HepG2 (cell line): Measurements from ENCODE around the gene SLC23A3. TPM values are rescaled to one million over a fixed set of nuclear protein-coding genes. Genes with fewer than 3 reads are reported as not detected.

Experiments used
- AGO1 ChIP-seq: fragments of 200-400 bp; formaldehyde crosslinking; IDR thresholded peaks from 2 replicates; pipeline ENCODE4 v1.6.1; 2017; ENCODE audit warnings: mild to moderate bottlenecking, low read depth, low read length, moderate library complexity; ENCODE audit not compliant: poor library complexity, severe bottlenecking
- ERF ChIP-seq: IDR thresholded peaks from 2 replicates; pipeline ENCODE4 v1.6.1; 2018; ENCODE audit warnings: missing biosample characterization, missing genetic modification reagents
- ESRRA ChIP-seq: sonication (generic); formaldehyde crosslinking; IDR thresholded peaks from 2 replicates; pipeline ENCODE4 v1.5.1; 2020; ENCODE audit warnings: mild to moderate bottlenecking, low read depth, missing genetic modification reagents
- FOXJ3 ChIP-seq: sonication (generic); formaldehyde crosslinking; IDR thresholded peaks from 2 replicates; pipeline ENCODE4 v1.4.0; 2020; ENCODE audit warnings: missing genetic modification reagents, mild to moderate bottlenecking, borderline replicate concordance
- HMG20B ChIP-seq: conservative IDR thresholded peaks from 2 replicates; pipeline ENCODE4 v1.6.1; 2016; ENCODE audit warnings: missing genetic modification reagents, missing compliant biosample characterization
- KMT2B ChIP-seq: IDR thresholded peaks from 2 replicates; pipeline ENCODE4 v1.6.1; 2016; ENCODE audit warnings: missing genetic modification reagents, missing compliant biosample characterization
- RAD21 ChIP-seq: fragments of 450-650 bp; formaldehyde crosslinking; IDR thresholded peaks from 2 replicates; pipeline ENCODE4 v1.5.0; 2020; ENCODE audit warnings: mild to moderate bottlenecking
- RXRB ChIP-seq: IDR thresholded peaks from 2 replicates; pipeline ENCODE4 v1.6.1; 2016; ENCODE audit warnings: borderline replicate concordance, missing genetic modification reagents, missing compliant biosample characterization
- SP4 ChIP-seq: sonication (generic); formaldehyde crosslinking; IDR thresholded peaks from 2 replicates; pipeline ENCODE4 v1.8.1; 2023; ENCODE audit warnings: mild to moderate bottlenecking, missing genetic modification reagents
- ZMYM3 ChIP-seq: sonication (generic); formaldehyde crosslinking; IDR thresholded peaks from 2 replicates; pipeline ENCODE4 v1.5.1; 2020; ENCODE audit warnings: mild to moderate bottlenecking, missing genetic modification reagents
- ZNF251 ChIP-seq: sonication (generic); formaldehyde crosslinking; IDR thresholded peaks from 2 replicates; pipeline ENCODE4 v1.9.0; 2021; ENCODE audit warnings: mild to moderate bottlenecking, missing genetic modification reagents
- ZNF33A ChIP-seq: sonication (generic); formaldehyde crosslinking; IDR thresholded peaks from 2 replicates; pipeline ENCODE4 v1.5.1; 2020; ENCODE audit warnings: missing genetic modification reagents, mild to moderate bottlenecking, moderate library complexity, borderline replicate concordance
- ZNF552 ChIP-seq: sonication (generic); formaldehyde crosslinking; IDR thresholded peaks from 2 replicates; pipeline ENCODE4 v1.9.0; 2022; ENCODE audit warnings: missing genetic modification reagents, mild to moderate bottlenecking, borderline replicate concordance
- ZNF629 ChIP-seq: sonication (generic); formaldehyde crosslinking; conservative IDR thresholded peaks from 2 replicates; pipeline ENCODE4 v1.5.0; 2020; ENCODE audit warnings: missing genetic modification reagents
- ZSCAN29 ChIP-seq: sonication (generic); formaldehyde crosslinking; conservative IDR thresholded peaks from 2 replicates; pipeline ENCODE4 v1.4.0; 2020; ENCODE audit warnings: mild to moderate bottlenecking, missing genetic modification reagents
- polyA plus RNA-seq, 8 experiments: library from polyadenylated mRNA; depleted of rRNA in 3 of 8; stranded (reverse) in 7 of 8; unstranded in 1 of 8; fragments of >200 nt; fragmentation: Illumina TruSeq in 4 of 8; extraction: Trizol in 4 of 8; gene quantifications; 2 replicates each; pipeline versions ENCODE4 v1.2.1 to v1.2.3, GENCODE V29; 2011 to 2016; ENCODE audit warnings: low read depth in 4 of 8, missing spikeins in 1 of 8, mixed read lengths in 1 of 8; ENCODE audit not compliant: insufficient read depth in 1 of 8
- total RNA-seq, 5 experiments: library from RNA; depleted of rRNA; stranded (reverse); fragments of >200 nt; fragmentation: Illumina TruSeq; extraction: Trizol; gene quantifications; 2 replicates each; pipeline ENCODE4 v1.2.3, GENCODE V29; 2016; ENCODE audit warnings: low read depth in 1 of 5
- TF ChIP-seq, protein P1 (sequence below): sonication (generic); formaldehyde crosslinking; IDR thresholded peaks from 2 replicates; pipeline ENCODE4 v1.8.1; 2023; ENCODE audit warnings: mild to moderate bottlenecking, missing genetic modification reagents, borderline replicate concordance
- TF ChIP-seq, protein P2 (sequence below): sonication (generic); formaldehyde crosslinking; IDR thresholded peaks from 2 replicates; pipeline ENCODE4 v1.9.0; 2022; ENCODE audit warnings: missing genetic modification reagents, mild to moderate bottlenecking, borderline replicate concordance
- TF ChIP-seq, protein P3 (sequence below): IDR thresholded peaks from 2 replicates; pipeline ENCODE4 v1.6.1; 2012; ENCODE audit warnings: low read depth, low read length, improper control_type of control experiment
- TF ChIP-seq, protein P4 (sequence below): IDR thresholded peaks from 2 replicates; pipeline ENCODE4 v1.6.1; 2016; ENCODE audit warnings: control low read depth
- TF ChIP-seq, protein P5 (sequence below): sonication (generic); formaldehyde crosslinking; IDR thresholded peaks from 2 replicates; pipeline ENCODE4 v1.4.0; 2020; ENCODE audit warnings: mild to moderate bottlenecking, missing genetic modification reagents

The SLC23A3 gene
- total and polyA plus RNA-seq, 2 of the 13 experiments (the other 11 are each of a cell fraction or from before 2014, with no cell fraction given) = 0.38 to 0.78 TPM

DNA sequence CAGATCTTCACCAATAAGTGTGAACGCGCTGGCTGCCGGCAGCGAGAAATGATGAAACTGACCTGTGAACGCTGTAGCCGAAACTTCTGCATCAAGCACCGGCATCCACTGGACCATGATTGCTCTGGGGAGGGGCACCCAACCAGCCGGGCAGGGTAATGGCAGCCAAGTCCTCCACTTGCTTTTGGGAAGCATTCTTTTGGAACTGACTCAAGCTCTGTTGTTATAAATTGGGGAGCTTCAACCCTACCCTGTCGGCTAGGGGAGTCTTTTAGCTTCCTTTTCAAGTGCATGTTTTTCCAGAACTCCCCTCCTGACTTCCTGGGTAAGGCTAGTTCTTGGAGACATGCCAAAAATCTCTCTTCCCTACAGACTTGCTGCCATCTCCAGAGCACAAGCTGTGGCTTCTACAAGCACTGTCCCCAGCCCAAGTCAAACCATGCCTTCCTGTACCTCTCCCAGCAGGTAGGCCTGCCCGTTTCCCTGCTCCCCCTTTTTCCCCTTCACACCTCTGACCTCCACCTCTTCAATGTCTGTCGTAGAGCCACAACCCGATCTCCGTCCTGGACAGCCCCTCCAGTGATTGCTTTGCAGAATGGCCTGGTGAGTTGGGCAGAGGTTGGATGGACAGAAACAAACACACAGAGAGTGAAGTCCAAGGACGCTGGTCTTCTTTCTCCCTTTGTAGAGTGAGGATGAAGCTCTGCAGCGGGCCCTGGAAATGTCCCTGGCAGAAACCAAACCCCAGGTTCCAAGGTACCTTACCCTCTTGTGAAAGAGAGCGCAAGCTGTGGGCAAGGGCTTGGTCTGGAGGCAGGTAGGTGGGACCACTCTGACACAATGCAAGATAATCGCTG is 38.3 kb upstream of the SLC23A3 start (continued):
- peak; percentile 29 for TF ChIP-seq ZMYM3 (CRISPR knock-in tag)
- peak; percentile 82; the same call in 1 of the 2 replicates for TF ChIP-seq ZNF552 (CRISPR knock-in tag)
- TF ChIP-seq ZNF629 (CRISPR knock-in tag) = 0 out of 2 replicates have a peak, but pooled peaks have one; percentile 35
- TF ChIP-seq ERF (CRISPR knock-in tag) = peak; percentile 65; the same call in 1 of the 2 replicates
- TF ChIP-seq ZNF33A (CRISPR knock-in tag) = no peak
- TF ChIP-seq AGO1 = no peak
- TF ChIP-seq, protein P1, sequence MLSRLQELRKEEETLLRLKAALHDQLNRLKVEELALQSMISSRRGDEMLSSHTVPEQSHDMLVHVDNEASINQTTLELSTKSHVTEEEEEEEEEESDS (CRISPR knock-in tag) = 0 out of 2 replicates have a peak, but pooled peaks have one; percentile 21
- TF ChIP-seq, protein P2, sequence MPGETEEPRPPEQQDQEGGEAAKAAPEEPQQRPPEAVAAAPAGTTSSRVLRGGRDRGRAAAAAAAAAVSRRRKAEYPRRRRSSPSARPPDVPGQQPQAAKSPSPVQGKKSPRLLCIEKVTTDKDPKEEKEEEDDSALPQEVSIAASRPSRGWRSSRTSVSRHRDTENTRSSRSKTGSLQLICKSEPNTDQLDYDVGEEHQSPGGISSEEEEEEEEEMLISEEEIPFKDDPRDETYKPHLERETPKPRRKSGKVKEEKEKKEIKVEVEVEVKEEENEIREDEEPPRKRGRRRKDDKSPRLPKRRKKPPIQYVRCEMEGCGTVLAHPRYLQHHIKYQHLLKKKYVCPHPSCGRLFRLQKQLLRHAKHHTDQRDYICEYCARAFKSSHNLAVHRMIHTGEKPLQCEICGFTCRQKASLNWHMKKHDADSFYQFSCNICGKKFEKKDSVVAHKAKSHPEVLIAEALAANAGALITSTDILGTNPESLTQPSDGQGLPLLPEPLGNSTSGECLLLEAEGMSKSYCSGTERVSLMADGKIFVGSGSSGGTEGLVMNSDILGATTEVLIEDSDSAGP (CRISPR knock-in tag) = peak; percentile 58
- TF ChIP-seq, protein P3, sequence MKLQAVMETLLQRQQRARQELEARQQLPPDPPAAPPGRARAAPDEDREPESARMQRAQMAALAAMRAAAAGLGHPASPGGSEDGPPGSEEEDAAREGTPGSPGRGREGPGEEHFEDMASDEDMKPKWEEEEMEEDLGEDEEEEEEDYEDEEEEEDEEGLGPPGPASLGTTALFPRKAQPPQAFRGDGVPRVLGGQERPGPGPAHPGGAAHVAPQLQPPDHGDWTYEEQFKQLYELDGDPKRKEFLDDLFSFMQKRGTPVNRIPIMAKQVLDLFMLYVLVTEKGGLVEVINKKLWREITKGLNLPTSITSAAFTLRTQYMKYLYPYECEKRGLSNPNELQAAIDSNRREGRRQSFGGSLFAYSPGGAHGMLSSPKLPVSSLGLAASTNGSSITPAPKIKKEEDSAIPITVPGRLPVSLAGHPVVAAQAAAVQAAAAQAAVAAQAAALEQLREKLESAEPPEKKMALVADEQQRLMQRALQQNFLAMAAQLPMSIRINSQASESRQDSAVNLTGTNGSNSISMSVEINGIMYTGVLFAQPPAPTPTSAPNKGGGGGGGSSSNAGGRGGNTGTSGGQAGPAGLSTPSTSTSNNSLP = peak; percentile 41; the same call in 1 of the 2 replicates
- TF ChIP-seq, protein P4, sequence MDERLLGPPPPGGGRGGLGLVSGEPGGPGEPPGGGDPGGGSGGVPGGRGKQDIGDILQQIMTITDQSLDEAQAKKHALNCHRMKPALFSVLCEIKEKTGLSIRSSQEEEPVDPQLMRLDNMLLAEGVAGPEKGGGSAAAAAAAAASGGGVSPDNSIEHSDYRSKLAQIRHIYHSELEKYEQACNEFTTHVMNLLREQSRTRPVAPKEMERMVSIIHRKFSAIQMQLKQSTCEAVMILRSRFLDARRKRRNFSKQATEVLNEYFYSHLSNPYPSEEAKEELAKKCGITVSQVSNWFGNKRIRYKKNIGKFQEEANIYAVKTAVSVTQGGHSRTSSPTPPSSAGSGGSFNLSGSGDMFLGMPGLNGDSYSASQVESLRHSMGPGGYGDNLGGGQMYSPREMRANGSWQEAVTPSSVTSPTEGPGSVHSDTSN (CRISPR knock-in tag) = peak; percentile 32; the same call in 1 of the 2 replicates
- no peak; the same call in 1 of the 2 replicates for TF ChIP-seq RAD21 (CRISPR knock-in tag)
- TF ChIP-seq RXRB (CRISPR knock-in tag) = peak; percentile 88
- TF ChIP-seq ZSCAN29 (CRISPR knock-in tag) = peak; percentile 60; the same call in 1 of the 2 replicates
- peak; percentile 85 for TF ChIP-seq ESRRA
- TF ChIP-seq, protein P5, sequence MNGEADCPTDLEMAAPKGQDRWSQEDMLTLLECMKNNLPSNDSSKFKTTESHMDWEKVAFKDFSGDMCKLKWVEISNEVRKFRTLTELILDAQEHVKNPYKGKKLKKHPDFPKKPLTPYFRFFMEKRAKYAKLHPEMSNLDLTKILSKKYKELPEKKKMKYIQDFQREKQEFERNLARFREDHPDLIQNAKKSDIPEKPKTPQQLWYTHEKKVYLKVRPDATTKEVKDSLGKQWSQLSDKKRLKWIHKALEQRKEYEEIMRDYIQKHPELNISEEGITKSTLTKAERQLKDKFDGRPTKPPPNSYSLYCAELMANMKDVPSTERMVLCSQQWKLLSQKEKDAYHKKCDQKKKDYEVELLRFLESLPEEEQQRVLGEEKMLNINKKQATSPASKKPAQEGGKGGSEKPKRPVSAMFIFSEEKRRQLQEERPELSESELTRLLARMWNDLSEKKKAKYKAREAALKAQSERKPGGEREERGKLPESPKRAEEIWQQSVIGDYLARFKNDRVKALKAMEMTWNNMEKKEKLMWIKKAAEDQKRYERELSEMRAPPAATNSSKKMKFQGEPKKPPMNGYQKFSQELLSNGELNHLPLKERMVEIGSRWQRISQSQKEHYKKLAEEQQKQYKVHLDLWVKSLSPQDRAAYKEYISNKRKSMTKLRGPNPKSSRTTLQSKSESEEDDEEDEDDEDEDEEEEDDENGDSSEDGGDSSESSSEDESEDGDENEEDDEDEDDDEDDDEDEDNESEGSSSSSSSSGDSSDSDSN (CRISPR knock-in tag) = peak; percentile 80
- TF ChIP-seq SP4 (CRISPR knock-in tag) = peak; percentile 81
- TF ChIP-seq HMG20B (CRISPR knock-in tag) = peak; percentile 78
- peak; percentile 49; the same call in 1 of the 2 replicates for TF ChIP-seq KMT2B (CRISPR knock-in tag)
- TF ChIP-seq FOXJ3 (CRISPR knock-in tag) = peak; percentile 76; the same call in 1 of the 2 replicates
- TF ChIP-seq ZNF251 (CRISPR knock-in tag) = no peak
